Cardiac muscle cell (in vitro differentiated cells and primary cell): ENCODE measurements around the gene SRSF10. TPM values are rescaled to one million over a fixed set of nuclear protein-coding genes. Genes with fewer than 3 reads are reported as not detected.
"Not testable (repeated sequence)": the region's sequence is repeated elsewhere in the genome, so short reads cannot be mapped to it uniquely, and the experiment has no call there.

ENCODE experiments used
- DNase-seq, 2 donors: peaks; one replicate each; pipeline versions ENCODE4 v3.0.0 to v3.0.0-alpha.2; 2010 to 2017; ENCODE audit warnings: low read depth in 1 of 2, low spot score in 1 of 2
- H3K27ac ChIP-seq: fragments of 200-600 bp; sonication (generic); 2 replicates; pipeline ENCODE4 v1.5.1; 2016
- H3K27me3 ChIP-seq: fragments of 200-600 bp; sonication (generic); 2 replicates; pipeline ENCODE4 v1.6.0; 2016; ENCODE audit warnings: control low read depth
- H3K36me3 ChIP-seq: fragments of 200-600 bp; sonication (generic); 2 replicates; pipeline ENCODE4 v1.5.1; 2016; ENCODE audit warnings: control low read depth
- H3K4me1 ChIP-seq: fragments of 200-600 bp; sonication (generic); 2 replicates; pipeline ENCODE4 v1.8.1; 2017; ENCODE audit warnings: low read depth, mild to moderate bottlenecking, mixed run types
- H3K4me3 ChIP-seq: fragments of 200-600 bp; sonication (generic); 2 replicates; pipeline ENCODE4 v1.5.1; 2016; ENCODE audit warnings: mild to moderate bottlenecking
- H3K9me3 ChIP-seq: fragments of 200-600 bp; sonication (generic); 2 replicates; pipeline ENCODE4 v1.5.1; 2017; ENCODE audit warnings: low read depth, mild to moderate bottlenecking, control low read depth
- CTCF ChIP-seq: IDR thresholded peaks from 2 replicates; pipeline ENCODE4 v1.5.1; 2012; ENCODE audit warnings: low read depth, mild to moderate bottlenecking, low read length
- polyA plus RNA-seq: library from polyadenylated mRNA; unstranded; fragments of >200 nt; fragmentation: Nextera tagmentation; extraction: Ambion mirVana; gene quantifications from 2 replicates; pipeline ENCODE4 v1.2.1, GENCODE V29; 2016
- total RNA-seq: library from RNA; depleted of rRNA; stranded (reverse); fragments of >200 nt; gene quantifications from 2 replicates; pipeline ENCODE4 v1.2.3, GENCODE V29; 2016

The SRSF10 gene
- total and polyA plus RNA-seq, 2 experiments from 2014 or later, result 134 to 181 TPM

- no peak overlapping the region for H3K27ac ChIP-seq
- H3K27me3 ChIP-seq, result no peaks in the 10 kb centered on the region
- no peaks in the 10 kb centered on the region for H3K9me3 ChIP-seq
- peaks cover 3% of the 10 kb centered on the region for H3K4me1 ChIP-seq
- H3K36me3 ChIP-seq, result no peaks in the 10 kb centered on the region
- TF ChIP-seq CTCF, result no peak
- H3K4me3 ChIP-seq, result no peak overlapping the region
- no peak for DNase-seq
Observed at GRCh38 chr1:24009406-24009805, 29.3 kb upstream of the SRSF10 start.

- peak in 1 of 2 donors; percentile 84 for DNase-seq
- H3K9me3 ChIP-seq, H3K4me1 ChIP-seq, H3K36me3 ChIP-seq, H3K4me3 ChIP-seq, H3K27me3 ChIP-seq, H3K27ac ChIP-seq: not testable (repeated sequence)
Observed at GRCh38 chr1:24008574-24009184, 28.6 kb upstream of the SRSF10 start.

GRCh38 chr1:24007079-24007478 is 27.0 kb upstream of the SRSF10 start:
- H3K4me3 ChIP-seq, result no peak overlapping the region
- no peaks in the 10 kb centered on the region for H3K9me3 ChIP-seq
- no peak overlapping the region for H3K27ac ChIP-seq
- no peaks in the 10 kb centered on the region for H3K36me3 ChIP-seq
- peaks cover 3% of the 10 kb centered on the region for H3K4me1 ChIP-seq
- TF ChIP-seq CTCF, result no peak
- no peaks in the 10 kb centered on the region for H3K27me3 ChIP-seq
- no peak for DNase-seq

GRCh38 chr1:24005163-24005562 is 25.0 kb upstream of the SRSF10 start:
- no peak for DNase-seq
- H3K27me3 ChIP-seq, result no peaks in the 10 kb centered on the region
- H3K4me1 ChIP-seq, result no peaks in the 10 kb centered on the region
- H3K4me3 ChIP-seq, result no peak overlapping the region
- H3K27ac ChIP-seq, result no peak overlapping the region
- H3K9me3 ChIP-seq, result no peaks in the 10 kb centered on the region
- TF ChIP-seq CTCF, result no peak
- H3K36me3 ChIP-seq, result no peaks in the 10 kb centered on the region

GRCh38 chr1:24004132-24004531 is 24.0 kb upstream of the SRSF10 start:
- Histone ChIP-seq H3K4me1 (no peaks in the 10 kb centered on the region), H3K27ac (no peak overlapping the region), H3K27me3 (no peaks in the 10 kb centered on the region), H3K4me3 (no peak overlapping the region), H3K36me3 (no peaks in the 10 kb centered on the region), H3K9me3 (no peaks in the 10 kb centered on the region)
- TF ChIP-seq CTCF, result no peak
- no peak for DNase-seq

- no peaks in the 10 kb centered on the region for H3K36me3 ChIP-seq
- DNase-seq, result peak in 1 of 2 donors; percentile 90
- H3K4me1 ChIP-seq, result no peaks in the 10 kb centered on the region
- no peak for TF ChIP-seq CTCF
- H3K9me3 ChIP-seq, result no peaks in the 10 kb centered on the region
- no peak overlapping the region for H3K27ac ChIP-seq
- no peak overlapping the region for H3K4me3 ChIP-seq
- no peaks in the 10 kb centered on the region for H3K27me3 ChIP-seq
Observed at GRCh38 chr1:24003331-24003972, 23.3 kb upstream of the SRSF10 start.
